Thyroid gland (tissue), 4 donors: ENCODE measurements around the gene LINC01488. TPM values are rescaled to one million over a fixed set of nuclear protein-coding genes. Genes with fewer than 3 reads are reported as not detected.

Experiments used
- DNase-seq, 2 donors: peaks; one replicate each; pipeline ENCODE4 v3.0.0-alpha.2; 2019
- H3K27ac ChIP-seq, 3 donors: fragments of 200-600 bp; sonication (generic); 1 replicate in 2 of 3; 2 replicates in 1 of 3; pipeline ENCODE4 v1.5.1; 2016 to 2019; ENCODE audit warnings: mild to moderate bottlenecking in 1 of 3, moderate library complexity in 1 of 3
- H3K27me3 ChIP-seq: fragments of 200-600 bp; sonication (generic); one replicate; pipeline ENCODE4 v1.5.1; 2019
- H3K36me3 ChIP-seq, 2 donors: fragments of 200-600 bp; sonication (generic); one replicate each; pipeline ENCODE4 v1.5.1; 2016 to 2019
- H3K4me1 ChIP-seq, 2 donors: fragments of 200-600 bp; sonication (generic); one replicate each; pipeline ENCODE4 v1.5.1; 2017 to 2019
- H3K4me3 ChIP-seq, 3 donors: fragments of 200-600 bp; sonication (generic); replicated peaks in 1 of 3; 1 replicate in 2 of 3; 2 replicates in 1 of 3; pipeline ENCODE4 v1.5.1; 2016; ENCODE audit warnings: mild to moderate bottlenecking in 1 of 3
- H3K9me3 ChIP-seq: fragments of 200-600 bp; sonication (generic); one replicate; pipeline ENCODE4 v1.5.1; 2017
- POLR2A ChIP-seq, 2 donors: fragments of 450-650 bp; IDR thresholded peaks; one replicate each; pipeline ENCODE4 v1.6.1; 2017; ENCODE audit warnings: antibody characterized with exemption in 2 of 2, mild to moderate bottlenecking in 2 of 2, moderate library complexity in 1 of 2
- WGBS, 2 donors: methylation state at CpG; one replicate each; pipeline ENCODE4 v1.1.5; 2017; 5-methylcytosine and 5-hydroxymethylcytosine counted together
- intact Hi-C: fragments of 100-400 bp; cut with DNase I; formaldehyde crosslinking; loops from one replicate; pipeline ENCODE4 v1.15.1; 2023
- total RNA-seq, 4 donors: library from RNA; depleted of rRNA; stranded (reverse); fragments of >200 nt; gene quantifications; one replicate each; pipeline ENCODE4 v1.2.3, GENCODE V29; 2016
- TF ChIP-seq, protein P1 (sequence below), 6 experiments: fragments of 200-600 bp in 3 of 6; fragments of 450-650 bp in 3 of 6; sonication (generic) in 3 of 6; IDR thresholded peaks; one replicate each; pipeline ENCODE4 v1.5.1; 2016 to 2019; ENCODE audit warnings: antibody characterized with exemption in 6 of 6, mild to moderate bottlenecking in 2 of 6, inconsistent platforms in 1 of 6, moderate library complexity in 1 of 6

LINC01488 gene
- total RNA-seq, 4 donors from 2014 or later, result not detected

DNA sequence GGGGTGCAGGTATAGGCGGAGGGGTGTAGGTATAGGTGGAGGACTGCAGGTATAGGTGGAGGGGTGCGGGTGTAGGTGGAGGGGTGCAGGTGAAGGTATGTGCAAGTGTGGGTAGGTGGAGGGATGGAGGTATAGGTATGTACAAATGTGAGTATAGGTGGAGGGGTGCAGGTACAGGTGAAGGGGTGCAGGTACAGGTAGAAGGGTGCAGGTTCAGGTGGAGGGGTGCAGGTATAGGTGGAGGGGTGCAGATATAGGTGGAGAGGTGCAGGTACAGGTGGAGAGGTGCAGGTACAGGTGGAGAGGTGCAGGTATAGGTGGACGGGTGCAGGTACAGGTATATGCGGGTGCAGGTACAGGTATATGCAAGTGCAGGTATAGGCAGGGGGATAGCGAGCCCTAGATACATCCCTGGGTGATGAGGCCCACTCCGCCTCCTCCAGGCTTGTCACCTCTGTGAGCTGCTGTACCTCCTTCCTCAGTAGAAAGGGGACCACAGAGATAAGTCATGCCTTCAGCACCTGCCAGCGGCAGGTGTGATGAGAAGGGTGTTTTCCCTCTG, 17.2 kb downstream of the LINC01488 start:
- H3K36me3 ChIP-seq, result no peaks in the 10 kb centered on the region
- intact Hi-C loops, result no loop called here
- H3K4me3 ChIP-seq, result no peak overlapping the region
- TF ChIP-seq POLR2A (IDR thresholded peaks at IDR 0.05), result no peak
- TF ChIP-seq, protein P1, sequence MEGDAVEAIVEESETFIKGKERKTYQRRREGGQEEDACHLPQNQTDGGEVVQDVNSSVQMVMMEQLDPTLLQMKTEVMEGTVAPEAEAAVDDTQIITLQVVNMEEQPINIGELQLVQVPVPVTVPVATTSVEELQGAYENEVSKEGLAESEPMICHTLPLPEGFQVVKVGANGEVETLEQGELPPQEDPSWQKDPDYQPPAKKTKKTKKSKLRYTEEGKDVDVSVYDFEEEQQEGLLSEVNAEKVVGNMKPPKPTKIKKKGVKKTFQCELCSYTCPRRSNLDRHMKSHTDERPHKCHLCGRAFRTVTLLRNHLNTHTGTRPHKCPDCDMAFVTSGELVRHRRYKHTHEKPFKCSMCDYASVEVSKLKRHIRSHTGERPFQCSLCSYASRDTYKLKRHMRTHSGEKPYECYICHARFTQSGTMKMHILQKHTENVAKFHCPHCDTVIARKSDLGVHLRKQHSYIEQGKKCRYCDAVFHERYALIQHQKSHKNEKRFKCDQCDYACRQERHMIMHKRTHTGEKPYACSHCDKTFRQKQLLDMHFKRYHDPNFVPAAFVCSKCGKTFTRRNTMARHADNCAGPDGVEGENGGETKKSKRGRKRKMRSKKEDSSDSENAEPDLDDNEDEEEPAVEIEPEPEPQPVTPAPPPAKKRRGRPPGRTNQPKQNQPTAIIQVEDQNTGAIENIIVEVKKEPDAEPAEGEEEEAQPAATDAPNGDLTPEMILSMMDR (IDR thresholded peaks at IDR 0.05), result no peak
- H3K4me1 ChIP-seq, result peaks cover 9 to 12% of the 10 kb centered on the region in 2 donors
- 89 to 91% methylated on average over 7 of the region's 7 CpGs for WGBS, 2 donors
- no peak for DNase-seq
- H3K27me3 ChIP-seq, result no peaks in the 10 kb centered on the region
- H3K9me3 ChIP-seq, result no peaks in the 10 kb centered on the region
- no peak overlapping the region for H3K27ac ChIP-seq

DNA sequence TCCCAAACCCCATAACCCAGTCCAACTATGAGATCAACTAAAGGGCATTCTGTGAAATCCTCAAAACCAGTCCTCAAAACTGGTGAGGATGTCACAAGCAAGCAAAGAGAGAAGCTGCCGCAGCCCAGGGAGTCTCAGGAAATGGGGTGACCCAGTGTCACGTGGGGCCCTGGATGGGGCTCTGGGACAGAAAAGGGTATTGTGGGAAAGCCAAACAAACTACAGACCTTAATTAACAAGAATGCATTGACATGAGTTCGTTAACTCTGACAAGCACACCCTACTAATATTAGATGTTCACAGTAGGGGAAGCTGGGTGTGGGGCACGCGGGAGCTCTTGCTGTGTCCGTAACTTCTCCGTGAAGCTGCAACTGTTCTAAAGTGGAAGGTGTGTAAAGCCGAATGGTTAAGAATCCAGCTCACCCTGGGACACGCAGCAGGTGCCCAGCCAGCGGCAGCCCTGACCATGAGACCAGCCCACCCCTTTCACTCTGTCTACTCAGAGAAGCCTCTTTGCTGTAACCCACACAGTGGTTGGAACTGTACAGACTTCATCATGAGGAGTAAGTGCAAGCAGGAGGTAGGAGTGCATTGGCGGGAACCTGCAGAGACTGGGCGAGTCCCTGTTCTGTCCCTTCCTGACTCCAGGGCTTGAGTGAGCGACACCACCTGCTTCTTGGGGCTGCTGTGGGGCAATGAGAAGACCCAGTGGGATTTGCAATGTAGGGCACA, 17.9 kb downstream of the LINC01488 start:
- no peak for DNase-seq
- TF ChIP-seq, protein P1 (IDR thresholded peaks at IDR 0.05), result no peak
- no peak for TF ChIP-seq POLR2A (IDR thresholded peaks at IDR 0.05)
- Histone ChIP-seq H3K27me3 (no peaks in the 10 kb centered on the region), H3K36me3 (no peaks in the 10 kb centered on the region), H3K27ac (no peak overlapping the region), H3K9me3 (no peaks in the 10 kb centered on the region), H3K4me3 (no peak overlapping the region), H3K4me1 (peaks cover 9 to 12% of the 10 kb centered on the region in 2 donors)
- intact Hi-C loops, result no loop called here
- WGBS, 2 donors, result 77 to 85% methylated on average over 13 of the region's 13 CpGs

DNA sequence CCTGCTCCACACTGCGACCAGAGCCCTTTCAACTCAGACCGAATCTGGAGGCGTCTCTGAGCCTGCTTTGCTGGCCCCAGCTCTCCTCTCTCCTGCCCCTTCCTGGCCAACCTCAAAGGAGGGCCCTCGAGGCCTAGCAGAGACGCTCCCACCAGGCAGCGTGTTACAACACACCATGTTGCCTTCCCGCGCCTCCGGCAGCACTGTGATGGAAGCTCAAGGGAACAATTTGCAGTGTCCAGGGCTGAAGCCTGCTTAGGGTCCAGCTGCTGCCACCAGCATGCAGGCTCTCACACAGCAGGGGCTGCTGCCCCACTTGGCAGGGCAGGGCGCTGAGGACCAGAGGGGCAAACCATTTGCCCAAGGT, 18.4 kb downstream of the LINC01488 start:
- 40 to 99% methylated on average over 1 to 10 of the region's 10 CpGs for WGBS, 2 donors
- Histone ChIP-seq H3K27ac (no peak overlapping the region), H3K4me1 (peaks cover 9 to 12% of the 10 kb centered on the region in 2 donors), H3K4me3 (no peak overlapping the region), H3K36me3 (no peaks in the 10 kb centered on the region), H3K27me3 (no peaks in the 10 kb centered on the region), H3K9me3 (no peaks in the 10 kb centered on the region)
- intact Hi-C loops, result no loop called here
- no peak for DNase-seq
- TF ChIP-seq POLR2A (IDR thresholded peaks at IDR 0.05), result no peak
- TF ChIP-seq, protein P1 (IDR thresholded peaks at IDR 0.05), result no peak

DNA sequence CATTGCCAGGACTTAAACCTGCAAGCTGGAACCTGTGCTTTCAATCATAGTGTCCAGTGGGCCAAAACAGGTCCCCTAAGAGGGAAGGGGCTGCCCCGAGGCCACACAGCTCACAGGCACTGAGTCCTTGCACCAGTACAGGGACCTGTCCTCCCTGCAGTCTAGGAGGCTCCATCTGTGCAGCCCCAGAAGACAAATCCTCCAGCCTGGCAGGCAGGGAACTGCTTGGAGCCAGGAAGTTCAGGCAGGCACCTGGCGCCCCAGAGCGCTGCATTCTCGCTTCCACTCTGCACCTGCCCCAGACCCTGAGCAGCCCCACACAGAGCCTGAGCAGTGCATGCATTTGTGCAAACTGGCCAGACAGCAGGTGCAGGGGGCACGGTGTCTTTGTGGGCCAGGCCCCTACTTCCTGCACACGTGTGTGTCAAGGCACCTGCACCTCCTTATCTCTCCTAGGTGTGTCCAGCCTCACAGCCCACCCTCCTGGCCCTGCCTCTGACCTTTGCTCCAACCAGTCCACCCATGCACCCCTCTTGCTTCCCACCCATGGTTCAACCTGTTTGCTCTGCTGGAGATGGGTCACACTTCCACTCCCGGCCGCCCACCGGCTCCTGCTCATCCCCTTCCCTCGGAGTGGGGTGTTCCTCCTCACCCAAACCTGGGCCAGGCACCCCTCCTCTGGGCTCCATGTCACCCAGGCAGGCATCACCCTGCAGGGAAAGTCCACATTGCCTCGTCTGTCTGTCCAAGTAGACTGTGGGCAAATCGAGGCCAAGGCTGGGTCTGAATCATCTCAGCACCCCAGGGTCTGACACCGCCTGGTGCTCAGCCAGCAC, 19.0 kb downstream of the LINC01488 start:
- Histone ChIP-seq H3K4me3 (no peak overlapping the region), H3K27me3 (no peaks in the 10 kb centered on the region), H3K4me1 (peaks cover 9 to 12% of the 10 kb centered on the region in 2 donors), H3K36me3 (no peaks in the 10 kb centered on the region), H3K27ac (no peak overlapping the region), H3K9me3 (no peaks in the 10 kb centered on the region)
- WGBS, 2 donors, result 91% methylated on average over 9 to 10 of the region's 13 CpGs
- no peak for DNase-seq
- intact Hi-C loops, result no loop called here
- TF ChIP-seq, protein P1 (IDR thresholded peaks at IDR 0.05), result no peak
- no peak for TF ChIP-seq POLR2A (IDR thresholded peaks at IDR 0.05)

DNA sequence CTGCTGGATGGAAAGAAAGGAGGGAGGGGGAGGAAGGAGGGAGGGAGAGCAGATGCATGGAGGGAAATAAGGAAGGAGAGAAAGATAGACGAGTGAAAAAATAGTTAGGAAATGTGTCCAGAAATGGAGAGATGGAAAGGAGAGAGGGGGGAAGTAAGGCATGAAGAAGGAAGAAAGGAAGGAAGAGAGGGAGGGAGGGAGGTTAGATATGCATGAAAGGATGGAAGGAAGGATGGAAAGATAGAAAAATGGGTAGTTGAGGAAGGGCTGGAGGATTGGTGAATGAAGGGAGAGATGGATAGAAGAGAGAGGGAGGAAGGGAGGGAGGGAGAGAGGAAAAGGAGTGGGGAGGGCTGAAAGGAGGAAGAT, 19.6 kb downstream of the LINC01488 start:
- Histone ChIP-seq H3K4me1 (peaks cover 9 to 12% of the 10 kb centered on the region in 2 donors), H3K27me3 (no peaks in the 10 kb centered on the region), H3K36me3 (no peaks in the 10 kb centered on the region), H3K4me3 (no peak overlapping the region), H3K9me3 (no peaks in the 10 kb centered on the region), H3K27ac (no peak overlapping the region)
- TF ChIP-seq, protein P1 (IDR thresholded peaks at IDR 0.05), result no peak
- TF ChIP-seq POLR2A (IDR thresholded peaks at IDR 0.05), result no peak
- DNase-seq, result no peak
- WGBS, 2 donors, result 76 to 84% methylated on average over 1 of the region's 1 CpG
- intact Hi-C loops, result no loop called here
